ENCODE data around the gene KIF6. TPM values are rescaled to one million over a fixed set of nuclear protein-coding genes. Genes with fewer than 3 reads are reported as not detected.

The KIF6 gene
- total RNA-seq, 1 donor from 2014 or later = 2.7 TPM

DNA sequence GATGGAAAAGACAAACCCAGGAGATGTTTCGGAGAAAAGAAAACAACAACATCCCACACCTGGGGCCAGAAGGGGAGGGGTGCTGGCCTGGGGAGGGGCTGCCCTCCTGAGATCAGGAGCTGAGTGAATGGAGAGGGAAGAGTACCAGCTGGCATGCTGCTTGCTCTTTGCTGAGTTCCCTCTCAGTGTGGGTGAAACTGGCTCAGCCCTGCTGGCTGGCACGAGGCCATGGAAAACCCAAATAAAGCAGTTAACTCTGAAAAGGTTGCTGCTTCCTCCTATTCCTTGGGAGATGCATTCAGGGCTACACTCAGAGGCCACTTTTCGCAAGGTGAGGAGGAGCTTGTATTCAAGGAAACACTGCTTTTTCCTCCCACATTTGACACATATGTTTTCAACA is 394.7 kb downstream of the KIF6 start:
- Mint-ChIP-seq H3K4me3 (peak overlapping the region; percentile 67), H3K4me1 (no peaks in the 10 kb centered on the region), H3K9me3 (no peaks in the 10 kb centered on the region), H3K36me3 (no peaks in the 10 kb centered on the region), H3K27me3 (ENCODE audit: insufficient read depth, low read depth) (peaks cover 4% of the 10 kb centered on the region), H3K27ac (no peak overlapping the region)
- no peaks in the 10 kb centered on the region for H3F3A ChIP-seq (ENCODE audit: low read depth)
- DNase-seq (ENCODE audit: low spot score) = no peak
- H3K9me3 ChIP-seq (ENCODE audit: low read depth) = no peaks in the 10 kb centered on the region
- H3K36me3 ChIP-seq = no peaks in the 10 kb centered on the region
- H3K27me3 ChIP-seq = no peaks in the 10 kb centered on the region
- no peak overlapping the region for H2AFZ ChIP-seq (replicated peaks)
- no peak for TF ChIP-seq EZH2 (IDR thresholded peaks at IDR 0.05)
- TF ChIP-seq, protein P1, sequence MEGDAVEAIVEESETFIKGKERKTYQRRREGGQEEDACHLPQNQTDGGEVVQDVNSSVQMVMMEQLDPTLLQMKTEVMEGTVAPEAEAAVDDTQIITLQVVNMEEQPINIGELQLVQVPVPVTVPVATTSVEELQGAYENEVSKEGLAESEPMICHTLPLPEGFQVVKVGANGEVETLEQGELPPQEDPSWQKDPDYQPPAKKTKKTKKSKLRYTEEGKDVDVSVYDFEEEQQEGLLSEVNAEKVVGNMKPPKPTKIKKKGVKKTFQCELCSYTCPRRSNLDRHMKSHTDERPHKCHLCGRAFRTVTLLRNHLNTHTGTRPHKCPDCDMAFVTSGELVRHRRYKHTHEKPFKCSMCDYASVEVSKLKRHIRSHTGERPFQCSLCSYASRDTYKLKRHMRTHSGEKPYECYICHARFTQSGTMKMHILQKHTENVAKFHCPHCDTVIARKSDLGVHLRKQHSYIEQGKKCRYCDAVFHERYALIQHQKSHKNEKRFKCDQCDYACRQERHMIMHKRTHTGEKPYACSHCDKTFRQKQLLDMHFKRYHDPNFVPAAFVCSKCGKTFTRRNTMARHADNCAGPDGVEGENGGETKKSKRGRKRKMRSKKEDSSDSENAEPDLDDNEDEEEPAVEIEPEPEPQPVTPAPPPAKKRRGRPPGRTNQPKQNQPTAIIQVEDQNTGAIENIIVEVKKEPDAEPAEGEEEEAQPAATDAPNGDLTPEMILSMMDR (IDR thresholded peaks at IDR 0.05) = no peak
- no peak for TF ChIP-seq EZH2phosphoT487 (IDR thresholded peaks at IDR 0.05)
- no peaks in the 10 kb centered on the region for H3K79me2 ChIP-seq (ENCODE audit: low read depth)
- H4K20me1 ChIP-seq (ENCODE audit: low read depth) = no peaks in the 10 kb centered on the region
- H3K4me2 ChIP-seq = no peak overlapping the region
- H3K9ac ChIP-seq = no peak overlapping the region
- no peaks in the 10 kb centered on the region for H3K4me1 ChIP-seq
- H3K4me3 ChIP-seq = no peak overlapping the region
- H3K27ac ChIP-seq = no peak overlapping the region

DNA sequence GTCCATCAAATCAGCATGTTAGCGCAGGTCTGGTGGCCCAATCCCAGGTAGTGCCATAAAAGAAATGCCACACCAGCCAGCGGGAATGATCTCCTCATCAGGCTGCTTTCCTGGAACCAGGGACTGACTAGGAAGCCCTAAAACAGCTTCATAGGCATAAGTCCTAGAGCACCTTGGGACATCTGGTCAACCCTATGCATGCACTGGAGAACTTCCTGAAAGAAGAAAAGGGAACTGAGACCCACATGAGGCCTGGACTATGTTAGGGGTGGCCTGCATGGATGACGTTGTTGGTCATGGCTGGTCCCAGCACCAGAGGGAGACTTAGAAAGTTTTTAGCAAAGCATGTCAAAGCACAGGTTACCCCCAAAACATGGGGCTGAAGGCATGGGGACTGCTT is 395.2 kb downstream of the KIF6 start:
- Histone ChIP-seq H3K9ac (no peak overlapping the region), H3K36me3 (no peaks in the 10 kb centered on the region), H3K79me2 (ENCODE audit: low read depth) (no peaks in the 10 kb centered on the region), H2AFZ (replicated peaks) (no peak overlapping the region), H3K4me2 (no peak overlapping the region), H3K4me3 (no peak overlapping the region), H3K4me1 (no peaks in the 10 kb centered on the region), H3K9me3 (ENCODE audit: low read depth) (no peaks in the 10 kb centered on the region), H3F3A (ENCODE audit: low read depth) (no peaks in the 10 kb centered on the region), H4K20me1 (ENCODE audit: low read depth) (no peaks in the 10 kb centered on the region), H3K27me3 (no peaks in the 10 kb centered on the region), H3K27ac (no peak overlapping the region)
- Mint-ChIP-seq H3K36me3 (no peaks in the 10 kb centered on the region), H3K9me3 (no peaks in the 10 kb centered on the region), H3K27me3 (ENCODE audit: insufficient read depth, low read depth) (peaks cover 4% of the 10 kb centered on the region), H3K4me3 (no peak overlapping the region), H3K4me1 (no peaks in the 10 kb centered on the region), H3K27ac (no peak overlapping the region)
- TF ChIP-seq, protein P1 (IDR thresholded peaks at IDR 0.05) = no peak
- no peak for TF ChIP-seq EZH2 (IDR thresholded peaks at IDR 0.05)
- no peak for TF ChIP-seq EZH2phosphoT487 (IDR thresholded peaks at IDR 0.05)
- no peak for DNase-seq (ENCODE audit: low spot score)

DNA sequence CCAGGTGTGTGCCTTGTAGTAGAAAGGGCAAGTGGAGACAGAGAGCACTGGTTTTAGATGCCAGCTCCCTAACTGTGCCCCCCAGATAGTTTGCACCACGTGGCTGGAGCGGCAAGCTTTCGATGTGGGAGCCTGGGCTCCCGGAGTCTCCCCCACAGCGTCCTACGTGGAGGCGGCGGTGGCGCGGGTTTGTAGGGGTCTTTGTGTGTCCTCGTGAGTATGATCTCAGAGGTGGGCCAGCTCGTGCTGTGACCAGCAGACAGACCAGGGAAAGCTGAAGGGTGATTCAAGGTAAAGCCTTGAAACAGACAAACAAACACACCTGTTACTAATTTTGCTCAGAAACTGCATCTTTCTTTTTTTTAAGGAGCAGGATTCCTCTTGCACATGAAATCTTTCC is 397.1 kb downstream of the KIF6 start:
- Mint-ChIP-seq H3K4me1 (no peaks in the 10 kb centered on the region), H3K4me3 (no peak overlapping the region), H3K9me3 (no peaks in the 10 kb centered on the region), H3K36me3 (no peaks in the 10 kb centered on the region), H3K27ac (no peak overlapping the region), H3K27me3 (ENCODE audit: insufficient read depth, low read depth) (peaks cover 4% of the 10 kb centered on the region)
- Histone ChIP-seq H3K79me2 (ENCODE audit: low read depth) (no peaks in the 10 kb centered on the region), H3K4me1 (no peaks in the 10 kb centered on the region), H2AFZ (replicated peaks) (no peak overlapping the region), H3K4me2 (no peak overlapping the region), H3K9me3 (ENCODE audit: low read depth) (no peaks in the 10 kb centered on the region), H4K20me1 (ENCODE audit: low read depth) (no peaks in the 10 kb centered on the region), H3K36me3 (no peaks in the 10 kb centered on the region), H3K9ac (no peak overlapping the region), H3F3A (ENCODE audit: low read depth) (no peaks in the 10 kb centered on the region), H3K27ac (no peak overlapping the region), H3K4me3 (no peak overlapping the region), H3K27me3 (no peaks in the 10 kb centered on the region)
- DNase-seq (ENCODE audit: low spot score) = no peak
- TF ChIP-seq EZH2 (IDR thresholded peaks at IDR 0.05) = no peak
- TF ChIP-seq EZH2phosphoT487 (IDR thresholded peaks at IDR 0.05) = no peak
- TF ChIP-seq, protein P1 (IDR thresholded peaks at IDR 0.05) = no peak

All from neural progenitor cell (in vitro differentiated cells).